Measurements from ENCODE around the gene SFTA2.

The SFTA2 gene

DNA sequence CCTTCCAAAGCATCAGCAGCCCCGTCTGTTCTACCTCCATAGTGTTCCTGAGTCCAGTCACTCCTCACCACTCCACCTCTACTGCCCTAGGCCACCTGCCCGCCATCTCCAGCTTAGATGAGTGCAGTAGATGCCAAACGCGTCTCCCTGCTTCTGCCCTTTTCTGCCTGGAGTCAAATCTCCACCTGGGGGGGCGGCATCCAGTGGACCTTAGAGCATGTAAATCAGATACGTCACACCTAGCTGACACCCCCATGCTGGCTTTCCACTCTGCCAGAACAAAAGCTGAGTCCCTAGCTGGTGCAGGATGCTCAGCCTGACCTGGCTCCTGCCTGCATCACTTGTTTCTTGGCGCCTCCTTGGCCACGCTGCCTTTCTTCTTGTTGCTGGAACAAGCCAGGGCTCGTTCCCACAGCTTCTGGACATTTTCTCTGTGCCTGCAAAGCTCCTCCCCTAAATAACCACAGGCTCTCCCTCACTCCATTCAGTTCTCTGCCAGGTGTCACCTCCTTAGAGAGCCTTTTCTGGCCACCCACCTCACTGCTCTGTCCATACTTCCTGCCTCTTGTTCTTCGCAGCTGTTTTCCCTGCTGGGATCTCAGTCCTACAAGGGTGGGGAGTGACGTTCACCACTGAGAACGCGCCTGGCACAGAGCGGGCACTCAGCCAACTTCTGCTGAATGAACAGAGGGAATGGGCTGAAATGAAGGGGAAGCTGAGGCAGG lies 41.9 kb downstream of the SFTA2 start:
- no peak for DNase-seq

- DNase-seq = no peak
Measured at GRCh38 chr6:30889496-30889885, 42.5 kb downstream of the SFTA2 start.

- no peak for DNase-seq
Measured at GRCh38 chr6:30888816-30889495, 43.0 kb downstream of the SFTA2 start.

GRCh38 chr6:30887901-30888815 lies 43.8 kb downstream of the SFTA2 start:
- DNase-seq = no peak

- no peak for DNase-seq
Measured at GRCh38 chr6:30886897-30887255, 45.1 kb downstream of the SFTA2 start.

DNA sequence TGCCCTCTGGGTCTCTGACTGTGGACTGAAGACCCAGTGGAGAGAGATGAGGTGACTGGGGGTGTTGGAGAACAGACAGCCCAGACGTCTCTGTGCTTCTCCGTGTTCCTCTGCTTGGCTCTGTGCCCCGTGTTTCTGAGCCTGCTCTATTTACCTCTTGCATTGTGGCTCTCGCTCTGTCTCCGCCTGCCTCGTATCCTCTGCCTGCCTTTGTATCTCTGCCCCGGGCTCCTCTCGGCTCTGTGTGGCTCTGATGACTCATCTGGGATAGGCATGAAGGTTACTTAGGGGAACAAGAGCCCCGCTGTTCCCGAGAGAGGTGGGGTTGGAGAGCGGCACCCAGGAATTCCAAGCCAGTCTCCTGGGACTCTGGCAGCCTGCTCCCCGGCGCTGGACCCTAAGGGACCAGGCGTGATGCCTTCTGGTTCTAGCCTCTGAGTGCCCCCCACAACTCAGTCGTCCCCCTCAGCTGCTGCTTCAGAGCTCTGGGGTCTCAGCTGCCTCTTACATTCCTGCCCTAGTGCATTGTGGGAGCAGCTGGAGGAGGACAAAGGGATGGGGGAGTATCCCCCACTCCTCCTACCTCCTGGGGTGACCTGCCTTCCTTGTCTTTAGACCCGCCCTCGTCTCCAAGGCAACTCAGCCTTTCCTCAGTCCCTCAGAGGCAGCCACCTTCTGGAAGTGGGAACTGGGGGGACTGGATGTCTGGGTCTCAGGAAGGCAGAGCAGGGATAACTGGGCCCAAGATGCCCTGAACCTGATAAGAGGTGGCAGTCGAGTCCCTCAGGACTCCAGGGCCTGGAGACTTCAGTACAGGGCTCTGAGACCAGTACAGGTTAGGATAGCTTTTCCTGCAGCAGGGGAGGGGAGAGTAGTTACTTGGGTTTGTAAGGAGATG lies 45.7 kb downstream of the SFTA2 start:
- no peak for DNase-seq

GRCh38 chr6:30885481-30885998 lies 46.4 kb downstream of the SFTA2 start:
- no peak for DNase-seq

DNA sequence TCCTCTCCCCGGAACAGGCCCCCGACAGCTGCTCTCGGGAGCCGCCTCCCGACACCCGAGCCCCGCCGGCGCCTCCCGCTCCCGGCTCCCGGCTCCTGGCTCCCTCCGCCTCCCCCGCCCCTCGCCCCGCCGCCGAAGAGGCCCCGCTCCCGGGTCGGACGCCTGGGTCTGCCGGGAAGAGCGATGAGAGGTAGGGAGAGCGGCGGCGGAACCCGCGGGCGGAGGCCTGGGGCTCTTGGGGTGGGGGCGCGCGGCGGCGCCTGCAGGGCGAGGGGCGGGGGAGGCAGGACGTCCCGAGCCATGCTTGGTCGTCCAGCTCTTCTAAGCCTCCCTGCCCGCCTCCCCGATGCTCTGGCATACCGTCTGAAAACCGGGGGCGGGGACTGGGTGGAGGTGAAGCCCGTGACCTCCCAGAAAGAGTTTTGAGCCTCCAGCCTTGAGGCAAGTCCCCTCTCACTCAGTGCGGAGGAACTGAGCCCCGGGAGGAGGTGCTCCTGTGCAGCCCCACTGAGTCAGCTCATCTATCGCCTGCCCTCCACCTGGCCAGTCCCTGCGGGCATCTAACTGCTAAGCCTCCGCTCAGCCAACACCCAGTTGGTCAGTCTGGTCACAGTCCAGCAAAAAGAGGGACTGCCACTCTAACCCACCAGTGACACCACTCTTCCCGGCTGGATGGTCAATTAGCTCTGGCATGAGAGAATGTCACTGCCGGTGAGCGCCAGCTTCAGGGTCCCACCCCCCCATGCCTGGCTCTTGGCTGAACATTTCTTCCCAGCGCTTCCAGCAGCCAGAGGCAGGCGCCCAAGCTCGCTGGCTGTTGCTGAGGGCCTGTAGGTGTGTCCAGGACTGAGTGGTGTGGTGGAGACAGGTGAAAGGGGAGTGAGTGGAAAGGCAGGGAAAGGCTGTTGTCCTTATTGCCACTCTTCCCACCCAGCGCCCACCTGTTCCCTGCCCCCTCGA lies 47.2 kb downstream of the SFTA2 start:
- DNase-seq = peak in 3 of 5 donors; percentile 22 to 33 (median 27)

GRCh38 chr6:30883685-30884520 lies 48.1 kb downstream of the SFTA2 start, which contains the start of gene DDR1:
TSS of gene DDR1 (plus strand) at chr6:30884519. CDS start at chr6:30888730, 4,211 bp downstream.
- peak; percentile 27 to 47 (median 36) for DNase-seq

- DNase-seq = no peak
Measured at GRCh38 chr6:30882759-30883684, 48.9 kb downstream of the SFTA2 start.

GRCh38 chr6:30882204-30882758 lies 49.7 kb downstream of the SFTA2 start:
- DNase-seq = no peak

- DNase-seq = no peak
Measured at GRCh38 chr6:30881392-30882203, 50.4 kb downstream of the SFTA2 start.
